Measurements from ENCODE around the gene AGAP3. TPM values are rescaled to one million over a fixed set of nuclear protein-coding genes. Genes with fewer than 3 reads are reported as not detected.

Gene AGAP3
- polyA plus RNA-seq, 1 donor (not counting 4 experiments of a cell fraction or from before 2014, with no cell fraction given) = 64.3 TPM

- Histone ChIP-seq H3K79me2 (ENCODE audit: control insufficient read depth, insufficient read depth, low read length) (no peaks in the 10 kb centered on the region), H4K20me1 (ENCODE audit: control insufficient read depth, extremely low read depth, insufficient read depth, low read length) (no peaks in the 10 kb centered on the region), H3K36me3 (ENCODE audit: control insufficient read depth in 2 of 2, extremely low read depth in 1 of 2, insufficient read depth in 2 of 2, low read length in 2 of 2) (peaks cover 43 to 44% of the 10 kb centered on the region in 2 experiments), H3K27me3 (ENCODE audit: control insufficient read depth, extremely low read depth, insufficient read depth, low read length) (no peaks in the 10 kb centered on the region), H3K4me2 (ENCODE audit: control insufficient read depth, extremely low read depth, insufficient read depth, low read depth, low read length) (no peak overlapping the region), H3K9ac (ENCODE audit: control insufficient read depth, extremely low read depth, insufficient read depth, low read length) (no peak overlapping the region), H3K4me3 (ENCODE audit: control insufficient read depth in 2 of 3, extremely low read depth in 1 of 3, insufficient read depth in 2 of 3, low read depth in 1 of 3, low read length in 3 of 3) (no peak overlapping the region), H3K9me1 (ENCODE audit: control insufficient read depth, extremely low read depth, insufficient read depth, low read length) (no peaks in the 10 kb centered on the region), H3K9me3 (ENCODE audit: control insufficient read depth, low read depth, low read length) (no peaks in the 10 kb centered on the region), H2AFZ (ENCODE audit: control insufficient read depth, low read length) (no peak overlapping the region), H3K27ac (ENCODE audit: control insufficient read depth, insufficient read depth, low read length) (no peak overlapping the region), H3K4me1 (ENCODE audit: control insufficient read depth, extremely low read depth, insufficient read depth, low read length) (peaks cover 9% of the 10 kb centered on the region)
- no peak for FAIRE-seq
- no peak for TF ChIP-seq EZH2 (IDR thresholded peaks at IDR 0.05; ENCODE audit: low read length)
- no peak for TF ChIP-seq CTCF (optimal IDR thresholded peaks at IDR 0.05 in 1 of 3, IDR thresholded peaks at IDR 0.05 in 1 of 3, conservative IDR thresholded peaks at IDR 0.05 in 1 of 3; ENCODE audit: extremely low read depth in 1 of 3, insufficient read depth in 2 of 3, low read length in 3 of 3)
- dilution Hi-C loops (cut with MboI; ENCODE audit: extremely low pct_ligation_motif_present, low sequenced_read_pairs) = no loop called here
- no peak for DNase-seq (ENCODE audit: low read depth, low spot score)
Measured at GRCh38 chr7:151141855-151142685, 55.8 kb downstream of the AGAP3 start.

GRCh38 chr7:151142686-151143040, 56.4 kb downstream of the AGAP3 start:
- dilution Hi-C loops (cut with MboI; ENCODE audit: extremely low pct_ligation_motif_present, low sequenced_read_pairs) = no loop called here

More at GRCh38 chr7:151142686-151143040, 56.4 kb downstream of the AGAP3 start:
- no peak overlapping the region for H3K4me2 ChIP-seq (ENCODE audit: control insufficient read depth, extremely low read depth, insufficient read depth, low read depth, low read length)
- no peaks in the 10 kb centered on the region for H4K20me1 ChIP-seq (ENCODE audit: control insufficient read depth, extremely low read depth, insufficient read depth, low read length)
- H2AFZ ChIP-seq (ENCODE audit: control insufficient read depth, low read length) = no peak overlapping the region
- H3K4me3 ChIP-seq (ENCODE audit: control insufficient read depth in 2 of 3, extremely low read depth in 1 of 3, insufficient read depth in 2 of 3, low read depth in 1 of 3, low read length in 3 of 3) = no peak overlapping the region
- no peaks in the 10 kb centered on the region for H3K9me3 ChIP-seq (ENCODE audit: control insufficient read depth, low read depth, low read length)
- no peak overlapping the region for H3K9ac ChIP-seq (ENCODE audit: control insufficient read depth, extremely low read depth, insufficient read depth, low read length)
- DNase-seq (ENCODE audit: low read depth, low spot score) (no peak), FAIRE-seq (no peak)
- H3K79me2 ChIP-seq (ENCODE audit: control insufficient read depth, insufficient read depth, low read length) = no peaks in the 10 kb centered on the region
- H3K27ac ChIP-seq (ENCODE audit: control insufficient read depth, insufficient read depth, low read length) = no peak overlapping the region
- peaks cover 9% of the 10 kb centered on the region for H3K4me1 ChIP-seq (ENCODE audit: control insufficient read depth, extremely low read depth, insufficient read depth, low read length)
- peaks cover 43 to 44% of the 10 kb centered on the region in 2 experiments for H3K36me3 ChIP-seq (ENCODE audit: control insufficient read depth in 2 of 2, extremely low read depth in 1 of 2, insufficient read depth in 2 of 2, low read length in 2 of 2)
- H3K9me1 ChIP-seq (ENCODE audit: control insufficient read depth, extremely low read depth, insufficient read depth, low read length) = no peaks in the 10 kb centered on the region
- no peaks in the 10 kb centered on the region for H3K27me3 ChIP-seq (ENCODE audit: control insufficient read depth, extremely low read depth, insufficient read depth, low read length)
- TF ChIP-seq CTCF (optimal IDR thresholded peaks at IDR 0.05 in 1 of 3, IDR thresholded peaks at IDR 0.05 in 1 of 3, conservative IDR thresholded peaks at IDR 0.05 in 1 of 3; ENCODE audit: extremely low read depth in 1 of 3, insufficient read depth in 2 of 3, low read length in 3 of 3) (no peak), EZH2 (IDR thresholded peaks at IDR 0.05; ENCODE audit: low read length) (no peak)
